ENCODE measurements around the gene FNDC3B. TPM values are rescaled to one million over a fixed set of nuclear protein-coding genes. Genes with fewer than 3 reads are reported as not detected.
"Not testable (repeated sequence)": the region's sequence is repeated elsewhere in the genome, so short reads cannot be mapped to it uniquely, and the experiment has no call there.

FNDC3B gene
- 54.9 TPM for total RNA-seq

- H3K9me3 ChIP-seq: no peaks in the 10 kb centered on the region
- H3K36me3 ChIP-seq: peaks cover 0 to 3% of the 10 kb centered on the region in 2 donors
- H3K27me3 ChIP-seq: no peaks in the 10 kb centered on the region
- DNase-seq (ENCODE audit: low spot score in 2 of 2): peak; percentile 80 to 96
- H3K4me3 ChIP-seq: peak within 1 kb of the TSS; percentile 85 to 94
- peak within 1 kb of the TSS; percentile 99 to 100 for H3K27ac ChIP-seq
- H3K4me1 ChIP-seq: peaks cover 5 to 18% of the 10 kb centered on the region in 2 donors
- intact Hi-C loops (cut with DNase I): loop anchor here (2.0 to 10.0 kb wide), 10 partner anchors 17 to 392 kb away; partner anchors contain the start of gene PLD1
- TF ChIP-seq, protein P1, sequence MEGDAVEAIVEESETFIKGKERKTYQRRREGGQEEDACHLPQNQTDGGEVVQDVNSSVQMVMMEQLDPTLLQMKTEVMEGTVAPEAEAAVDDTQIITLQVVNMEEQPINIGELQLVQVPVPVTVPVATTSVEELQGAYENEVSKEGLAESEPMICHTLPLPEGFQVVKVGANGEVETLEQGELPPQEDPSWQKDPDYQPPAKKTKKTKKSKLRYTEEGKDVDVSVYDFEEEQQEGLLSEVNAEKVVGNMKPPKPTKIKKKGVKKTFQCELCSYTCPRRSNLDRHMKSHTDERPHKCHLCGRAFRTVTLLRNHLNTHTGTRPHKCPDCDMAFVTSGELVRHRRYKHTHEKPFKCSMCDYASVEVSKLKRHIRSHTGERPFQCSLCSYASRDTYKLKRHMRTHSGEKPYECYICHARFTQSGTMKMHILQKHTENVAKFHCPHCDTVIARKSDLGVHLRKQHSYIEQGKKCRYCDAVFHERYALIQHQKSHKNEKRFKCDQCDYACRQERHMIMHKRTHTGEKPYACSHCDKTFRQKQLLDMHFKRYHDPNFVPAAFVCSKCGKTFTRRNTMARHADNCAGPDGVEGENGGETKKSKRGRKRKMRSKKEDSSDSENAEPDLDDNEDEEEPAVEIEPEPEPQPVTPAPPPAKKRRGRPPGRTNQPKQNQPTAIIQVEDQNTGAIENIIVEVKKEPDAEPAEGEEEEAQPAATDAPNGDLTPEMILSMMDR (IDR thresholded peaks at IDR 0.05): no peak
These were observed at the start of gene FNDC3B for GRCh38 chr3:172039436-172040077. Gene FNDC3B, plus strand, starts transcription at chr3:172039578. Its CDS starts 72,902 bp downstream, at chr3:172112480.

- H3K27ac ChIP-seq; intact Hi-C loops (cut with DNase I): not testable (repeated sequence)
These were observed 49.1 kb upstream of the FNDC3B start for GRCh38 chr3:171990239-171990638.

GRCh38 chr3:171991166-171991565, 48.2 kb upstream of the FNDC3B start:
- intact Hi-C loops (cut with DNase I): no loop called here
- H3K27ac ChIP-seq: no peak overlapping the region
- H3K4me3 ChIP-seq: no peak overlapping the region
- no peaks in the 10 kb centered on the region for H3K9me3 ChIP-seq
- no peaks in the 10 kb centered on the region for H3K27me3 ChIP-seq
- no peak for DNase-seq (ENCODE audit: low spot score in 2 of 2)
- TF ChIP-seq, protein P1 (IDR thresholded peaks at IDR 0.05): no peak
- no peaks in the 10 kb centered on the region for H3K4me1 ChIP-seq
- no peaks in the 10 kb centered on the region for H3K36me3 ChIP-seq

More at GRCh38 chr3:171990239-171990638, 49.1 kb upstream of the FNDC3B start:
- H3K4me1 ChIP-seq; H3K36me3 ChIP-seq; H3K4me3 ChIP-seq; H3K9me3 ChIP-seq; H3K27me3 ChIP-seq; DNase-seq (ENCODE audit: low spot score in 2 of 2): not testable (repeated sequence)

DNA sequence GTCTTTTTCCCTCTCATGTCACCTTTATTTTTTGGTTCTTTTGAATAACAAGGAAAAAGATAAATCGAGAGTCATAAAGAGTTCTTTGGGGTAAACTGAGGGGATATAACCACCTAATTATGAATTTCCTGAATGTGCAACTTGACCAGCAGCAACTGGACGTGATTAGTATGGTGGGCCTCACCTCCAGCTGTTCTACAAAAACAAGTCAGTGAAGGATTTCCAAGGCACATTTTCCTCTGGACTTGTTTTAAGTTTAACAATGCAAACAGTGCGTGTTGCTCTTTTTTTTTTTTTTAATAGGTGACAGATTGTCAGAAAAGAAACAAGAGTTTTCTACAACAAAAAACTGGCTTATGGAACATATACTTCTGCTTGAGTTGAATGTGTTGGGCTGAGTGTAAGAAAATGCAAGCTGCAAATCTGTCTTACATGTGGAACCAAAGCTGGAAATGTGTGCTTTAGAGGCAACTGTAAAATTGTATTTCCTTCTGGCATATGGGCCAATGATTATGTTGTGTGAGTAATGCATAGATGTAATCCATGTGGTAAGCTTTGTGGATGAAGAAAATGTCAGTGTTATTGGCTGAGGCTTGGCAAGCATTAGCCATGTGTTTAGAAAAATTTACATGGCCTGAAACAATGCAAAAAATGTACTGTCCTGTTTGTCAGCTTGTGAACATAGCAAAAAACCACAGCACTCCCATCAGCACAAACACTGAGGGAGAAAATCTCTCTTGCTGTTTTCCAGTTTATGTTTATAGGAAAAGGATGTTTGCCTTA, 44.5 kb upstream of the FNDC3B start:
- H3K4me1 ChIP-seq: no peaks in the 10 kb centered on the region
- no peak for DNase-seq (ENCODE audit: low spot score in 2 of 2)
- H3K4me3 ChIP-seq: no peak overlapping the region
- TF ChIP-seq, protein P1 (IDR thresholded peaks at IDR 0.05): no peak
- H3K27ac ChIP-seq: no peak overlapping the region
- no peaks in the 10 kb centered on the region for H3K27me3 ChIP-seq
- H3K9me3 ChIP-seq: no peaks in the 10 kb centered on the region
- H3K36me3 ChIP-seq: no peaks in the 10 kb centered on the region
- intact Hi-C loops (cut with DNase I): no loop called here

- Histone ChIP-seq H3K9me3 (no peaks in the 10 kb centered on the region), H3K4me1 (no peaks in the 10 kb centered on the region), H3K27me3 (no peaks in the 10 kb centered on the region), H3K27ac (no peak overlapping the region), H3K4me3 (no peak overlapping the region), H3K36me3 (no peaks in the 10 kb centered on the region)
- no peak for DNase-seq (ENCODE audit: low spot score in 2 of 2)
- intact Hi-C loops (cut with DNase I): no loop called here
- TF ChIP-seq, protein P1 (IDR thresholded peaks at IDR 0.05): no peak
These were observed 43.9 kb upstream of the FNDC3B start for GRCh38 chr3:171995486-171995885.

DNA sequence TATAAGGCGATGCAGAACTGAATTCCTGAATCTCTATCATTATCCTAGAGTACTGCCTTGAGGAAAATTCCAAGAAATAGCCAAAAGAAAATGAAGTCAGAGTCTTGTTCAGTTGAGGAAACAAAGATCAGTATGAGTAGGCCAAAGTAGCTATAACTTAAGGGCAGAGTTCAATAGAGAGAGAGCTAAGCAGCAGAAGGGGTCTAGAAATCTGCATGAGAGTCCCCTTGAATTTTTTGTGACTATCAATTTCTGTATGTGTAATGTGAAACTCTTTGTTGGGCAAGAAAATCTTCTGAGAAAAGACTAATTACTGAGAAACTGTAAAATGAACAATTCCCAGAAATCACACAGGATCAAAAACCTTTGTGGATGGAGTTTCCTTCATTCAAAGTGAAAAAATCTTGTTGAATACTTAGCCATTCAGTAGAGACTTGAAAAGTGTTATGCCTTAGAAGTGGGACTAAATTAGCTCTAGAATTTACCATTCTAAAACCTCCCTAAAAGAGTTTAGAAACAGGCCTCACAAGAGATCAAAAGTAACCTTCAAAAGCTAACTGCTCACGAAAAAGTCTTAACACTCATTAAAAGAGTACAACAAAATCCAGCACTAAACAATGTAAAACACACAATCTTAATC, 43.1 kb upstream of the FNDC3B start:
- Histone ChIP-seq H3K4me1 (no peaks in the 10 kb centered on the region), H3K4me3 (no peak overlapping the region), H3K36me3 (no peaks in the 10 kb centered on the region), H3K27me3 (no peaks in the 10 kb centered on the region), H3K27ac (no peak overlapping the region), H3K9me3 (no peaks in the 10 kb centered on the region)
- no peak for DNase-seq (ENCODE audit: low spot score in 2 of 2)
- intact Hi-C loops (cut with DNase I): no loop called here
- TF ChIP-seq, protein P1 (IDR thresholded peaks at IDR 0.05): no peak

- H3K9me3 ChIP-seq; H3K36me3 ChIP-seq; H3K4me1 ChIP-seq; H3K27ac ChIP-seq; H3K27me3 ChIP-seq; DNase-seq (ENCODE audit: low spot score in 2 of 2); intact Hi-C loops (cut with DNase I); H3K4me3 ChIP-seq: not testable (repeated sequence)
These were observed 40.6 kb upstream of the FNDC3B start for GRCh38 chr3:171998731-171999130.

DNA sequence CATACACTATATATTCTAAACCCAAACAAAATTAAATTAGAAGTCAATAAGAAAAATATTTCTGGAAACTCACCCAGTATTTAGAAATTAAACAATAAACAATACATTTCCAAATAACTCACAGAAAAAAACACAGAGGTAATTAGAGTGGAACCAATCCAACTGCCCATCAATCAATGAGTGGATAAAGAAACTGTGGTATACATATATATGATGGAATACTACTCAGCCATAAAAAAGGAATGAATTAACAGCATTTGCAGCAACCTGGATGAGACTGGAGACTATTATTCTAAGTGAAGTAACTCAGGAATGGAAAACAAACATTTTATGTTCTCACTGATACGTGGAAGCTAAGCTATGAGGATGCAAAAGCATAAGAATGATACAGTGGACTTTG, 37.8 kb upstream of the FNDC3B start:
- intact Hi-C loops (cut with DNase I); H3K27ac ChIP-seq: not testable (repeated sequence)

More for the DNA sequence above, 37.8 kb upstream of the FNDC3B start:
- DNase-seq (ENCODE audit: low spot score in 2 of 2); H3K4me3 ChIP-seq; H3K4me1 ChIP-seq; H3K36me3 ChIP-seq; H3K9me3 ChIP-seq; H3K27me3 ChIP-seq: not testable (repeated sequence)

Measured in ascending aorta (tissue), 2 donors.